Measurements from ENCODE around the gene MMD. TPM values are rescaled to one million over a fixed set of nuclear protein-coding genes. Genes with fewer than 3 reads are reported as not detected.

MMD gene
- total and polyA plus RNA-seq, 2 of the 13 experiments (the other 11 are each of a cell fraction or from before 2014, with no cell fraction given), result 121 to 225 TPM

- TF ChIP-seq CBX1 (IDR thresholded peaks at IDR 0.05; ENCODE audit: low read depth) (no peak), MBNL3 (CRISPR knock-in tag; conservative IDR thresholded peaks at IDR 0.05) (no peak), ZNF441 (CRISPR knock-in tag; IDR thresholded peaks at IDR 0.05; ENCODE audit: borderline replicate concordance) (no peak), ZNF3 (CRISPR knock-in tag; IDR thresholded peaks at IDR 0.05) (no peak), ELF1 (CRISPR knock-in tag; IDR thresholded peaks at IDR 0.05) (no peak), ZNF205 (CRISPR knock-in tag; IDR thresholded peaks at IDR 0.05) (peak; percentile 73; the same call in 1 of the 2 replicates), GATAD2A (CRISPR knock-in tag; IDR thresholded peaks at IDR 0.05) (peak; percentile 96), ZNF615 (CRISPR knock-in tag; IDR thresholded peaks at IDR 0.05; ENCODE audit: borderline replicate concordance) (no peak), IRF1 (CRISPR knock-in tag; IDR thresholded peaks at IDR 0.05; ENCODE audit: low read depth) (no peak), ZBTB49 (CRISPR knock-in tag; IDR thresholded peaks at IDR 0.05; ENCODE audit: borderline replicate concordance) (no peak), ZNF589 (CRISPR knock-in tag; conservative IDR thresholded peaks at IDR 0.05) (no peak), TMF1 (CRISPR knock-in tag; IDR thresholded peaks at IDR 0.05; ENCODE audit: low read depth) (no peak), FOXJ3 (CRISPR knock-in tag; IDR thresholded peaks at IDR 0.05; ENCODE audit: borderline replicate concordance) (peak; percentile 71; the same call in 1 of the 2 replicates), E2F2 (CRISPR knock-in tag; IDR thresholded peaks at IDR 0.05; ENCODE audit: borderline replicate concordance) (no peak), ZNF543 (CRISPR knock-in tag; IDR thresholded peaks at IDR 0.05) (no peak), MXD1 (CRISPR knock-in tag; IDR thresholded peaks at IDR 0.05) (no peak), RFX1 (IDR thresholded peaks at IDR 0.05) (no peak), CSRNP2 (CRISPR knock-in tag; conservative IDR thresholded peaks at IDR 0.05; ENCODE audit: low read depth) (no peak), ZNF253 (CRISPR knock-in tag; IDR thresholded peaks at IDR 0.05; ENCODE audit: borderline replicate concordance) (no peak), NFATC3 (CRISPR knock-in tag; IDR thresholded peaks at IDR 0.05) (no peak), BRCA1 (CRISPR knock-in tag; IDR thresholded peaks at IDR 0.05) (no peak), ATF5 (CRISPR knock-in tag; IDR thresholded peaks at IDR 0.05; ENCODE audit: low read depth) (no peak)
Observed at GRCh38 chr17:55454906-55455474, 33.4 kb upstream of the MMD start (continued).
